Trophoblast cell (in vitro differentiated cells and primary cell): ENCODE data around the gene AKNA.

Source experiments
- DNase-seq, 2 donors: peaks; one replicate each; pipeline ENCODE4 v3.0.0-alpha.2; 2016
- H2AFZ ChIP-seq: 2 replicates; pipeline ENCODE4 v1.6.1; 2013; ENCODE audit warnings: low read length, moderate library complexity, mild to moderate bottlenecking; ENCODE audit not compliant: insufficient read depth, poor library complexity
- H2AK5ac ChIP-seq: 2 replicates; pipeline ENCODE4 v1.6.1; 2013; ENCODE audit warnings: mild to moderate bottlenecking, low read length
- H2BK120ac ChIP-seq: 2 replicates; pipeline ENCODE4 v1.6.1; 2013; ENCODE audit warnings: low read length, mild to moderate bottlenecking, moderate library complexity; ENCODE audit not compliant: insufficient read depth, poor library complexity
- H2BK12ac ChIP-seq: 2 replicates; pipeline ENCODE4 v1.6.1; 2013; ENCODE audit warnings: mild to moderate bottlenecking, low read length, moderate library complexity
- H2BK5ac ChIP-seq: 2 replicates; pipeline ENCODE4 v1.6.1; 2013; ENCODE audit warnings: low read length, low read depth, moderate library complexity, mild to moderate bottlenecking; ENCODE audit not compliant: poor library complexity
- H3K14ac ChIP-seq: 2 replicates; pipeline ENCODE4 v1.6.1; 2013; ENCODE audit warnings: mild to moderate bottlenecking, low read length
- H3K18ac ChIP-seq: 2 replicates; pipeline ENCODE4 v1.6.1; 2013; ENCODE audit warnings: mild to moderate bottlenecking, low read length
- H3K23ac ChIP-seq: 2 replicates; pipeline ENCODE4 v1.6.1; 2013; ENCODE audit warnings: low read length
- H3K27ac ChIP-seq: 2 replicates; pipeline ENCODE4 v1.5.1; 2013; ENCODE audit warnings: low read depth, mild to moderate bottlenecking, inconsistent platforms, low read length, moderate library complexity
- H3K27me3 ChIP-seq: 2 replicates; pipeline ENCODE4 v1.6.1; 2013; ENCODE audit warnings: inconsistent platforms, mild to moderate bottlenecking, low read length, moderate library complexity; ENCODE audit not compliant: insufficient read depth
- H3K36me3 ChIP-seq, 2 experiments: 1 replicate in 1 of 2; 2 replicates in 1 of 2; pipeline ENCODE4 v1.6.1; 2013; ENCODE audit warnings: low read length in 2 of 2, mild to moderate bottlenecking in 2 of 2, moderate library complexity in 1 of 2; ENCODE audit not compliant: insufficient read depth in 2 of 2, control insufficient read depth in 1 of 2
- H3K4ac ChIP-seq: 2 replicates; pipeline ENCODE4 v1.6.1; 2013; ENCODE audit warnings: low read depth, mild to moderate bottlenecking, low read length, moderate library complexity
- H3K4me1 ChIP-seq, 2 experiments: 1 replicate in 1 of 2; 2 replicates in 1 of 2; pipeline ENCODE4 v1.6.1; 2013; ENCODE audit warnings: low read length in 2 of 2, mild to moderate bottlenecking in 2 of 2, moderate library complexity in 1 of 2; ENCODE audit not compliant: insufficient read depth in 2 of 2, control insufficient read depth in 1 of 2
- H3K4me2 ChIP-seq: 2 replicates; pipeline ENCODE4 v1.6.1; 2013; ENCODE audit warnings: inconsistent platforms, mild to moderate bottlenecking, low read length, moderate library complexity
- H3K4me3 ChIP-seq: 2 replicates; pipeline ENCODE4 v1.5.1; 2013; ENCODE audit warnings: mild to moderate bottlenecking, low read depth, low read length, inconsistent platforms
- H3K79me1 ChIP-seq: one replicate; pipeline ENCODE4 v1.6.1; 2013; ENCODE audit warnings: low read length
- H3K79me2 ChIP-seq: 2 replicates; pipeline ENCODE4 v1.6.1; 2013; ENCODE audit warnings: low read length, mild to moderate bottlenecking; ENCODE audit not compliant: control insufficient read depth, insufficient read depth, poor library complexity
- H3K9ac ChIP-seq: 2 replicates; pipeline ENCODE4 v1.6.1; 2013; ENCODE audit warnings: mild to moderate bottlenecking, low read length
- H3K9me3 ChIP-seq: 2 replicates; pipeline ENCODE4 v1.6.1; 2013; ENCODE audit warnings: low read depth, mild to moderate bottlenecking, control low read depth, inconsistent platforms, low read length; ENCODE audit not compliant: insufficient read depth
- H4K12ac ChIP-seq: 2 replicates; pipeline ENCODE4 v1.6.1; 2013; ENCODE audit warnings: low read depth, mild to moderate bottlenecking, low read length, moderate library complexity
- H4K8ac ChIP-seq: 2 replicates; pipeline ENCODE4 v1.6.1; 2013; ENCODE audit warnings: low read depth, mild to moderate bottlenecking, low read length, moderate library complexity
- H4K91ac ChIP-seq: one replicate; pipeline ENCODE4 v1.6.1; 2013; ENCODE audit warnings: low read depth, mild to moderate bottlenecking, low read length, moderate library complexity
- WGBS: extraction: QIAGEN DNeasy Blood & Tissue Kit; methylation state at CpG from one replicate; pipeline ENCODE4 v1.1.7; 2013; ENCODE audit warnings: missing lambda C conversion rate; ENCODE audit not compliant: insufficient read length, insufficient coverage; ENCODE audit errors: extremely low coverage; 5-methylcytosine and 5-hydroxymethylcytosine counted together

AKNA gene

DNA sequence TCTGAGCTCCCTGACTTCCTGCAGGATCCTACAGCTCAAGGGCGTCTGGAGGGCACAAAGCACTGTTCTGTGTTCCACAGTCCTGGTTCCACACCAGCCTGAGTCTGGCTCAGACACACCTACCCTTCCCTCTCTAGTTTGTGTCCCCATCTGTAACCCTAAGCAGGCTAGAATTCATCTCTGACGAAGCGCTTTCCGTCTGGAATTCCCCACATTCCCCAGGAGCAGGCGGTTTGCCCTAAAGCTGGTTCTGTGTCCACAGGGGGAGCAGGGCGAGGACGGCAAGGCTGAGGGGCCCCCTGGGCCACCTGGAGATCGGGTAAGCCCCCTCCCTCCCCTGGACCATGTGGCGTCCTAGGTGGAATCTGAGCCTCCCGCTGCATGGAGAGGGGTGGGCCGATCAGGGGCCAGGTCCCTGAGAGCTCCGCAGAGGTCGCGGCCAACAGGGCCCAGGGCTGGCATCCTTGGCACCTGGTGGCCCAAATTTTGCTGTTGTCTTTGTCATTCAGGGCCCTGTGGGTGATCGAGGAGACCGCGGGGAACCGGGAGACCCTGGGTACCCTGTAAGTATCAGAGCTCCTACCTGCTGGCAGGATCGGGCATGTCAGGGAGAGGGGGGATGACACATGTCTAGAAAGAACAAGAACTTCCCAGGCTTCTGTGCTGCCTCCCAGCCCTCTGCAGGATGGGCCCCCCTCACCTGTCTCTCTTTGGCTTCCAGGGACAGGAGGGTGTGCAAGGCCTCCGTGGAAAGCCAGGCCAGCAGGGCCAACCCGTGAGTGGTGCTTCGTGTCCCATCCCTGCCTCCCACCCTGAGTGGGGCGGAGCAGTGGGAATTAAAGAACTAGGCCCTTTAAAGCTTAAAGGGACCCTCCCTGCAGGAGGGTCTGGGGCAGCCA is 99.3 kb downstream of the AKNA start:
- peak overlapping the region; percentile 55 for H3K27ac ChIP-seq
- peaks cover 23% of the 10 kb centered on the region for H3K79me1 ChIP-seq
- H3K14ac ChIP-seq: peak overlapping the region; percentile 20
- WGBS: no CpG with 5 or more reads among the region's 23 CpGs
- H2BK5ac ChIP-seq: peak overlapping the region; percentile 32
- no peak overlapping the region for H2AK5ac ChIP-seq
- H3K4me3 ChIP-seq: no peak overlapping the region
- peak overlapping the region; percentile 54 for H2BK120ac ChIP-seq
- no peak overlapping the region for H3K4me2 ChIP-seq
- peaks cover 8% of the 10 kb centered on the region for H3K9me3 ChIP-seq
- H2BK12ac ChIP-seq: peak overlapping the region; percentile 12
- no peak overlapping the region for H3K9ac ChIP-seq
- H3K4me1 ChIP-seq: peaks cover 20 to 24% of the 10 kb centered on the region in 2 experiments
- H3K27me3 ChIP-seq: no peaks in the 10 kb centered on the region
- peaks cover 32 to 39% of the 10 kb centered on the region in 2 experiments for H3K36me3 ChIP-seq
- no peak overlapping the region for H4K12ac ChIP-seq
- peak overlapping the region; percentile 37 for H4K91ac ChIP-seq
- H3K23ac ChIP-seq: no peak overlapping the region
- peak; percentile 43 to 57 for DNase-seq
- H4K8ac ChIP-seq: peak overlapping the region; percentile 17
- peak overlapping the region; percentile 4 for H3K18ac ChIP-seq
- H3K4ac ChIP-seq: no peak overlapping the region
- no peak overlapping the region for H2AFZ ChIP-seq
- no peaks in the 10 kb centered on the region for H3K79me2 ChIP-seq

- Histone ChIP-seq H3K18ac (peak overlapping the region; percentile 6), H2AK5ac (no peak overlapping the region), H3K4me1 (peaks cover 20 to 27% of the 10 kb centered on the region in 2 experiments), H4K12ac (no peak overlapping the region), H4K8ac (no peak overlapping the region), H3K36me3 (peaks cover 35 to 40% of the 10 kb centered on the region in 2 experiments), H3K23ac (no peak overlapping the region), H2BK5ac (no peak overlapping the region), H3K79me2 (no peaks in the 10 kb centered on the region), H3K9ac (no peak overlapping the region), H4K91ac (peak overlapping the region; percentile 22), H3K4ac (no peak overlapping the region), H3K14ac (peak overlapping the region; percentile 4), H3K9me3 (peaks cover 8% of the 10 kb centered on the region), H3K27me3 (no peaks in the 10 kb centered on the region), H3K4me3 (no peak overlapping the region), H2BK12ac (peak overlapping the region; percentile 39), H2BK120ac (peak overlapping the region; percentile 2), H2AFZ (no peak overlapping the region), H3K79me1 (peaks cover 24% of the 10 kb centered on the region), H3K27ac (peak overlapping the region; percentile 46), H3K4me2 (no peak overlapping the region)
- DNase-seq: no peak
- WGBS: no CpG with 5 or more reads among the region's 15 CpGs
Observed at GRCh38 chr9:114287763-114288192, 100.0 kb downstream of the AKNA start.

DNA sequence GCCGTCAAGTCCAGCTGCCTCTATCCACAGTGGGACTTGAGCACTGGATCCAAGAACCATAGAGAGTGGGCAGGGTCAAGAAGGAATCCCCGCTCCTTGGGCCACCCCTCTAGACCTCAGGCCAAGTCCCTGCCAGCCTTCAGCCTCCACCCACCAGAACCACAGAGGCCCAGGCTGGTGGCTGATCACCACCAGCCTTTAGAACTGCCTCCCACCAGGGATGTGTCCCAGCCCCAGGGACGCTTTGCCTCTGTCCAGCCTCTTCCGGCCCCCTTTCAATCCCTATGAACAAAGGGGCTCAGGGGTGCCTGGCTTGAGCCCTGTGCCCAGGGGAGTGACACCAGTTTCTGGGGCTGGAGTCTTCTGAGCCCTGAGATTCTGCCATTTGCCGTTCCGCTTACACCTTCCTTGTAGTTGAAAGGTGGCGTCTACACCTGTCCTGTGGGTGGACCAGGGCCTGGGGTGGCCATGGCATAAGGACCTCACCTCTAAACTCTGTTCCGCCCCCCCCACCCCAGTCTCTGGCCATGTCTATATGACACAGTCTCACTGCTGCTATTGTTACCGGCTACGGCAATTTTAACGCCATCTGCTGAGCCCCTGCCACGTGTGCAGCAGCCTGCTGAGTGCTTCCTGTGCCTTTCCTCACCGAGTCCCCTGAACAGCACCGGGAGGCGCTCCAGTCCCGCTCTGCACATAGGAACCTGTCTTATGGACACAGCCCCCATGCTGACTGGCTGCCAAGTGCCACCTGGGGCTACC is 100.6 kb downstream of the AKNA start:
- Histone ChIP-seq H2AFZ (no peak overlapping the region), H3K79me1 (peaks cover 24% of the 10 kb centered on the region), H3K4me1 (peaks cover 23 to 32% of the 10 kb centered on the region in 2 experiments), H3K14ac (peak overlapping the region; percentile 4), H3K4ac (no peak overlapping the region), H3K23ac (no peak overlapping the region), H3K9ac (no peak overlapping the region), H2AK5ac (no peak overlapping the region), H4K12ac (no peak overlapping the region), H3K79me2 (no peaks in the 10 kb centered on the region), H3K18ac (peak overlapping the region; percentile 9), H3K9me3 (peaks cover 6% of the 10 kb centered on the region), H3K4me2 (no peak overlapping the region), H3K36me3 (peaks cover 37 to 42% of the 10 kb centered on the region in 2 experiments), H2BK12ac (peak overlapping the region; percentile 23), H3K27ac (peak overlapping the region; percentile 46), H2BK5ac (no peak overlapping the region), H2BK120ac (peak overlapping the region; percentile 2), H4K8ac (no peak overlapping the region), H4K91ac (peak overlapping the region; percentile 22), H3K4me3 (no peak overlapping the region), H3K27me3 (no peaks in the 10 kb centered on the region)
- no peak for DNase-seq
- no CpG with 5 or more reads among the region's 16 CpGs for WGBS

- Histone ChIP-seq H3K27me3 (no peaks in the 10 kb centered on the region), H3K79me1 (peaks cover 24% of the 10 kb centered on the region), H3K4ac (no peak overlapping the region), H3K18ac (no peak overlapping the region), H3K4me1 (peaks cover 23 to 32% of the 10 kb centered on the region in 2 experiments), H4K12ac (no peak overlapping the region), H3K4me2 (no peak overlapping the region), H4K91ac (peak overlapping the region; percentile 41), H2BK120ac (no peak overlapping the region), H3K27ac (no peak overlapping the region), H3K79me2 (no peaks in the 10 kb centered on the region), H3K23ac (no peak overlapping the region), H2AK5ac (no peak overlapping the region), H3K9ac (no peak overlapping the region), H2AFZ (no peak overlapping the region), H3K14ac (no peak overlapping the region), H3K9me3 (peaks cover 6% of the 10 kb centered on the region), H2BK5ac (no peak overlapping the region), H3K36me3 (peaks cover 41 to 45% of the 10 kb centered on the region in 2 experiments), H2BK12ac (peak overlapping the region; percentile 23), H3K4me3 (no peak overlapping the region), H4K8ac (no peak overlapping the region)
- WGBS: no CpG with 5 or more reads among the region's 10 CpGs
- no peak for DNase-seq
Observed at GRCh38 chr9:114286146-114286679, 101.6 kb downstream of the AKNA start.
